ENCODE results near the gene C11orf24.

DNA sequence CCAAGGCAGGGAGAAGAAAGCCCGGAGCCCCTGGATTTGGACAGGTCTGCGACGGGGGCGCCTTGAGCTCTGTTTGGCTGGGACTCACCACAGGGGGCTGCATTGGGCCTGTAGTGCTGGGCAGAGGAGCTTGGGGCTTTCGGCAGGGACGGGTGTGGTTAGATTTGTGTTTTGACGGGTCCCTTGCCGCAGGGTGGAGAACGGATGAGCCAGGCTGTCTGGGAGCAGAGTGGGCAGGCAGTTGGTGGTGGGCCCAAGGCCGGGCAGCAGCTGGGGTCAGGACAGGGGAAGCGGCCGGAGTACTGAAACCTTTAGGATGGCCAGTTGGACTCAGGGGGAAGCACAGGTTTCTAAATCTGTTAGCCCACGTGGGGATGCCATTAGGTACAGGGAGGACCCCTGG lies 13.4 kb downstream of the C11orf24 start:
- TF ChIP-seq, protein P1, sequence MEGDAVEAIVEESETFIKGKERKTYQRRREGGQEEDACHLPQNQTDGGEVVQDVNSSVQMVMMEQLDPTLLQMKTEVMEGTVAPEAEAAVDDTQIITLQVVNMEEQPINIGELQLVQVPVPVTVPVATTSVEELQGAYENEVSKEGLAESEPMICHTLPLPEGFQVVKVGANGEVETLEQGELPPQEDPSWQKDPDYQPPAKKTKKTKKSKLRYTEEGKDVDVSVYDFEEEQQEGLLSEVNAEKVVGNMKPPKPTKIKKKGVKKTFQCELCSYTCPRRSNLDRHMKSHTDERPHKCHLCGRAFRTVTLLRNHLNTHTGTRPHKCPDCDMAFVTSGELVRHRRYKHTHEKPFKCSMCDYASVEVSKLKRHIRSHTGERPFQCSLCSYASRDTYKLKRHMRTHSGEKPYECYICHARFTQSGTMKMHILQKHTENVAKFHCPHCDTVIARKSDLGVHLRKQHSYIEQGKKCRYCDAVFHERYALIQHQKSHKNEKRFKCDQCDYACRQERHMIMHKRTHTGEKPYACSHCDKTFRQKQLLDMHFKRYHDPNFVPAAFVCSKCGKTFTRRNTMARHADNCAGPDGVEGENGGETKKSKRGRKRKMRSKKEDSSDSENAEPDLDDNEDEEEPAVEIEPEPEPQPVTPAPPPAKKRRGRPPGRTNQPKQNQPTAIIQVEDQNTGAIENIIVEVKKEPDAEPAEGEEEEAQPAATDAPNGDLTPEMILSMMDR (conservative IDR thresholded peaks at IDR 0.05; ENCODE audit: low read depth, low read length) = no peak
- TF ChIP-seq EZH2 (IDR thresholded peaks at IDR 0.05; ENCODE audit: borderline replicate concordance, low read depth, low read length, poor library complexity, severe bottlenecking) = no peak

Measured in A673 (cell line).